ENCODE data around the gene PLAU. TPM values are rescaled to one million over a fixed set of nuclear protein-coding genes. Genes with fewer than 3 reads are reported as not detected.
"Not testable (repeated sequence)": the region's sequence is repeated elsewhere in the genome, so short reads cannot be mapped to it uniquely, and the experiment has no call there.

PLAU gene
- total RNA-seq, 1 experiment from 2014 or later, result 8.3 TPM

GRCh38 chr10:73887294-73888039, 23.5 kb upstream of the PLAU start:
- Histone ChIP-seq H3K4me3 (ENCODE audit: low read depth, low read length, poor library complexity, severe bottlenecking) (no peak overlapping the region), H3K27me3 (replicated peaks; ENCODE audit: insufficient read depth, low read depth, low read length, poor library complexity) (no peaks in the 10 kb centered on the region), H3K36me3 (ENCODE audit: insufficient read depth, low read length, poor library complexity, severe bottlenecking) (no peaks in the 10 kb centered on the region), H3K27ac (ENCODE audit: low read depth, low read length, poor library complexity, severe bottlenecking) (peak overlapping the region; percentile 77), H3K4me1 (ENCODE audit: insufficient read depth, low read length, poor library complexity, severe bottlenecking) (peaks cover 38% of the 10 kb centered on the region), H3K9me3 (ENCODE audit: low read depth, low read length, poor library complexity, severe bottlenecking) (no peaks in the 10 kb centered on the region)
- BruUV-seq (replicated peaks), result no TSS peak
- ChIA-PET CTCF (interaction anchor here (0.6 to 2.9 kb wide), 10 partner anchors 8 to 350 kb away, joined by 3 to 28 read pairs (median 4); no protein-coding TSS in a partner anchor), POLR2A (ENCODE audit: low non-redundant PET) (interaction anchor here (0.5 to 1.1 kb wide), 2 partner anchors 22 to 112 kb away, joined by 3 to 5 read pairs; no protein-coding TSS in a partner anchor)
- peak; percentile 92 for DNase-seq (ENCODE audit: low spot score)
- intact Hi-C loops (cut with micrococcal nuclease; ENCODE audit: unreplicated experiment), result loop anchor here (5.0 kb wide), 1 partner anchor 350 kb away; no protein-coding TSS in a partner anchor
- no peak for TF ChIP-seq EZH2 (IDR thresholded peaks at IDR 0.05; ENCODE audit: borderline replicate concordance, low read depth, low read length, poor library complexity, severe bottlenecking)
- TF ChIP-seq CTCF (conservative IDR thresholded peaks at IDR 0.05; ENCODE audit: low read depth, low read length), result 0 out of 2 replicates have a peak, but pooled peaks have one; percentile 27

- intact Hi-C loops (cut with micrococcal nuclease; ENCODE audit: unreplicated experiment), result loop anchor here (5.0 kb wide), 1 partner anchor 349 kb away; no protein-coding TSS in a partner anchor
- POLR2A ChIA-PET (ENCODE audit: low non-redundant PET), result interaction anchor here (0.5 kb wide), 1 partner anchor 1117 kb away, joined by 8 read pairs; no protein-coding TSS in a partner anchor
- Histone ChIP-seq H3K9me3 (ENCODE audit: low read depth, low read length, poor library complexity, severe bottlenecking) (no peaks in the 10 kb centered on the region), H3K27me3 (replicated peaks; ENCODE audit: insufficient read depth, low read depth, low read length, poor library complexity) (no peaks in the 10 kb centered on the region), H3K36me3 (ENCODE audit: insufficient read depth, low read length, poor library complexity, severe bottlenecking) (no peaks in the 10 kb centered on the region), H3K4me1 (ENCODE audit: insufficient read depth, low read length, poor library complexity, severe bottlenecking) (peaks cover 38% of the 10 kb centered on the region), H3K27ac (ENCODE audit: low read depth, low read length, poor library complexity, severe bottlenecking) (peak overlapping the region; percentile 77), H3K4me3 (ENCODE audit: low read depth, low read length, poor library complexity, severe bottlenecking) (no peak overlapping the region)
- TF ChIP-seq CTCF (conservative IDR thresholded peaks at IDR 0.05; ENCODE audit: low read depth, low read length) (no peak), EZH2 (IDR thresholded peaks at IDR 0.05; ENCODE audit: borderline replicate concordance, low read depth, low read length, poor library complexity, severe bottlenecking) (no peak)
- BruUV-seq (replicated peaks), result no TSS peak
- CTCF ChIA-PET, result interaction anchor here (0.7 to 2.9 kb wide), 5 partner anchors 9 to 214 kb away, joined by 3 to 28 read pairs (median 7); no protein-coding TSS in a partner anchor
- DNase-seq (ENCODE audit: low spot score), result no peak
These were observed 22.4 kb upstream of the PLAU start for GRCh38 chr10:73888514-73888913.

- DNase-seq (ENCODE audit: low spot score), result peak; percentile 92
- TF ChIP-seq EZH2 (IDR thresholded peaks at IDR 0.05; ENCODE audit: borderline replicate concordance, low read depth, low read length, poor library complexity, severe bottlenecking) (no peak), CTCF (conservative IDR thresholded peaks at IDR 0.05; ENCODE audit: low read depth, low read length) (no peak)
- no TSS peak for BruUV-seq (replicated peaks)
These were observed 21.9 kb upstream of the PLAU start for GRCh38 chr10:73889014-73889413.

GRCh38 chr10:73889416-73889815, 21.5 kb upstream of the PLAU start:
- BruUV-seq (replicated peaks); H3K9me3 ChIP-seq (ENCODE audit: low read depth, low read length, poor library complexity, severe bottlenecking); H3K27ac ChIP-seq (ENCODE audit: low read depth, low read length, poor library complexity, severe bottlenecking); H3K36me3 ChIP-seq (ENCODE audit: insufficient read depth, low read length, poor library complexity, severe bottlenecking); DNase-seq (ENCODE audit: low spot score); H3K4me3 ChIP-seq (ENCODE audit: low read depth, low read length, poor library complexity, severe bottlenecking); H3K27me3 ChIP-seq (replicated peaks; ENCODE audit: insufficient read depth, low read depth, low read length, poor library complexity): not testable (repeated sequence)
- ChIA-PET POLR2A (ENCODE audit: low non-redundant PET) (interaction anchor here (0.6 kb wide), 1 partner anchor 287 kb away, joined by 5 read pairs; no protein-coding TSS in a partner anchor), CTCF (interaction anchor here (0.8 to 2.7 kb wide), 2 partner anchors 51 to 169 kb away, joined by 7 to 16 read pairs; no protein-coding TSS in a partner anchor)
- peaks cover 38% of the 10 kb centered on the region for H3K4me1 ChIP-seq (ENCODE audit: insufficient read depth, low read length, poor library complexity, severe bottlenecking)
- intact Hi-C loops (cut with micrococcal nuclease; ENCODE audit: unreplicated experiment), result loop anchor here (5.0 kb wide), 1 partner anchor 348 kb away; no protein-coding TSS in a partner anchor

More at GRCh38 chr10:73889014-73889413, 21.9 kb upstream of the PLAU start:
- ChIA-PET CTCF (interaction anchor here (0.8 to 2.9 kb wide), 3 partner anchors 52 to 214 kb away, joined by 7 to 28 read pairs (median 16); no protein-coding TSS in a partner anchor), POLR2A (ENCODE audit: low non-redundant PET) (interaction anchor here (0.5 to 0.6 kb wide), 2 partner anchors 287 to 1116 kb away, joined by 5 to 8 read pairs; no protein-coding TSS in a partner anchor)
- H3K27me3 ChIP-seq (replicated peaks; ENCODE audit: insufficient read depth, low read depth, low read length, poor library complexity), result no peaks in the 10 kb centered on the region
- H3K9me3 ChIP-seq (ENCODE audit: low read depth, low read length, poor library complexity, severe bottlenecking), result no peaks in the 10 kb centered on the region
- intact Hi-C loops (cut with micrococcal nuclease; ENCODE audit: unreplicated experiment), result loop anchor here (5.0 kb wide), 1 partner anchor 348 kb away; no protein-coding TSS in a partner anchor
- peak overlapping the region; percentile 77 for H3K27ac ChIP-seq (ENCODE audit: low read depth, low read length, poor library complexity, severe bottlenecking)
- H3K36me3 ChIP-seq (ENCODE audit: insufficient read depth, low read length, poor library complexity, severe bottlenecking), result no peaks in the 10 kb centered on the region
- peaks cover 38% of the 10 kb centered on the region for H3K4me1 ChIP-seq (ENCODE audit: insufficient read depth, low read length, poor library complexity, severe bottlenecking)
- no peak overlapping the region for H3K4me3 ChIP-seq (ENCODE audit: low read depth, low read length, poor library complexity, severe bottlenecking)

All from A673 (cell line).